ENCODE measurements around the gene ZNF710.

The ZNF710 gene

GRCh38 chr15:90083419-90083818, 82.3 kb downstream of the ZNF710 start:
- no peak for DNase-seq

- DNase-seq = no peak
Observed at GRCh38 chr15:90083954-90084607, 83.0 kb downstream of the ZNF710 start.

- no peak for DNase-seq
Observed at GRCh38 chr15:90084876-90085423, 83.8 kb downstream of the ZNF710 start.

DNA sequence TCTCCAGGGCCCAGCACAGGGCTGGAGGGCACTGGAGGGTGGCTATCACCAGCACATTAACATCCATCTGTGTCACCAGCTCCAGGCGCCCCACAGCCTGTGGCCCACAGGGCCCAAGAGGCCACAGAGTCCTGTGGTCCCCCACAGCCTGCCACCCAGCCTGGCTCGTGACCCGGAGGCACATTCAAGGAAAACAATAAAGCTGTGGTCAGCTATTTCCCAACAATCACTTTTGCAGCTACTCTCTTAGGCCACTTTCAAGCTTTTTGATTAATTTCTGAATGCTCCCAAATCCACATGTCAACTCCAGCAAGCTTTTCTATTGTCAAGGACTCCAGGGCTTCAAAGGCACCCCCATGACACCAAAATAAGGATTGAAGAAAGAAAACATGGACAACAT, 84.4 kb downstream of the ZNF710 start:
- DNase-seq = no peak

GRCh38 chr15:90086868-90087268, 85.7 kb downstream of the ZNF710 start:
- DNase-seq = peak; percentile 65

- DNase-seq = no peak
Observed at GRCh38 chr15:90087454-90088154, 86.5 kb downstream of the ZNF710 start.

DNA sequence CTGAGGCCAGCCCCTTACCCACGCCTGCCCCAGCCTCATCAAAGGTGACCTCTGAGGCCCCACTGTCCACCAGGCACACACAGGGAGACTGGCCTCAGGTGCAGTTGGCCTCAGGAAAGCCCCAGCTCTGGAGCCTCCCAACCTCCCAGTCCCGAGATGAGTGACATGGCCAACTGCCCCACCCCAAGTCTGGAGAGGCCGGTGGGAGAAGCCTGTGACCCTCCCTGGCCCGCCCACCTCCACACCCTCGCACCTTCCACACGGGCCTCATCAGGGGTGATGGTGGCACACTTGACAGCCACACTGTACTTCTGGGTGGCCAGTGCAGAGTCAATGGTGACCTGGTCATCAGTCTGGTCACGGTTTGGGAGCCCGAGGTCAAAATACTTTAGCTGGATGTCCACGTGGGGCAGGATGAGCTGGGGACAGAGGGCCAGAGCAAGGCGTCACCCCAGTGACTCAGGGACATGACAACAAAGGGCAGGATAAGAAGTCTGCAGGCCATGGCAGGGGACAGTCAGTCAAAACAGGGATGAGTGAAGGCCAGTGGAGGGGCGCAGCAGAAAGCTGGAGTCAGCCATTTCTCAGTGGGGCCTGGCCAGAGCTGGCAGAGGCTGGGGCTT, 89.2 kb downstream of the ZNF710 start:
- no peak for DNase-seq

GRCh38 chr15:90091156-90091931, 90.2 kb downstream of the ZNF710 start:
- no peak for DNase-seq

DNA sequence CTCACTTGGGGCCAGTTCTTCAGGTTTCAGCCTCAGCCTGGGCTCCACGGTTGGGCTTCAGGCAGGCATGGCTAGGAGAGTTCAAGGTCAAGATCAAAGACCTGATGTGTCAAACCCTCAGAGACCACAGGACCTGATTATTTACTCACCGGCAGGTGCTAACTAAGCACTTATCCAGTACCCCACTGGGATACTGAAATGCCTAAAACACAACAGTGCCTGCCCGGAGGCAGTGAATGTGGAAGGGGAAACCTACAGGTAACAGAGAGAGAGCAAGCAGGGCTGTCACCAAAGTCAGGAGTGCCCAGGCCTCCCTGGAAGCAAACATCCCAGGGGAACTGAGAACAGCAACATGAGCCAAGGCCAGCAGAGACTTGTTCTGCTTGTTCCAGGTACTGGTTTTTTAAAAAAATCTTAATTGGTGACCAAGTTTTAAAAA, 94.4 kb downstream of the ZNF710 start:
- peak; percentile 15 for DNase-seq

- DNase-seq = peak; percentile 76
Observed at GRCh38 chr15:90097475-90097874, 96.4 kb downstream of the ZNF710 start.

GRCh38 chr15:90099072-90099867, 98.1 kb downstream of the ZNF710 start:
- DNase-seq = peak; percentile 30

DNA sequence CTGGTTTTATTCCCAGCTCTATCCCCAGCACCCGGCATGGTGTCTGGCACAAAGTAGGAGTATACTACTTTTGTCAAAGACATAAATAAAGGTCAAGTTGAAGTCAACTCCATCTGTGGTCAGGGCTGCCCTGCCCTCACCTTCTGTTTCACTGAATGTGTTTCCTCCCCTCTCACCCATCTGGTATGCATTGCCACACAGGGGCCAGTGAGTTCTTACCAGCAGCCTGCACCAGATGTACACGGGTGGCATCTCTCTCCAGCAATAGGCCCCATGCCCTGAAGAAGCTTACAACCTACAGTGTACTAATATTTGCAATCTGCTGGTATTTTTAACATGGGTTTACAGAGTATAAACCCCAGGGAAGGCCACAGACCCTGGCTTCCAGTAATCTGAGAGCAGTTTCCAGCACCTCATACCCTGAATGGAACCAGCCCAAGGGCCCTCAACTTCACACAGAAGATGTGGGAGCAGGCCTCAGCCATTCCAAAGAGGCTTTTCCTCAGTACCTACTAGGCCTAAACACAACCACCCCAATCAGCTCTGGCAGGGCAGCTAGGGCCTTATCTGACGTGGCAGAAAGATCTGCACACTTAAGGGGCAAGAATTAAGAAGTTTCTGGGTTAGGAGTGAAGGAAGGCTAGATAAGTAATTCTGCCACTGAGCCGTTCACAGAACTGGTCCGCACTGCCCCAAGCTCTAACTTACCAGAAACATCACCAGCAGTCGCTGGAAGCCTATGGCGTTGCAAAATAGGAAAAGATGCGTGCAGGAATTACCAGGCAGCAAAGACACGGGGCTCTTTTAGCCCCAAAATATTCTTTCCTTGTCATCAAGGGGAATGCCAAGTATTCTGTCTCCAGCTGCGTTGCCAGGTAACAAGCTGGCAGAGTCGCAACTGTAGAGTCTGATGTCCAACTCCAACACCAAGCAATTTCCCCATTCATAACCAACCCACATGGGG, 99.0 kb downstream of the ZNF710 start:
- DNase-seq = peak; percentile 15

DNA sequence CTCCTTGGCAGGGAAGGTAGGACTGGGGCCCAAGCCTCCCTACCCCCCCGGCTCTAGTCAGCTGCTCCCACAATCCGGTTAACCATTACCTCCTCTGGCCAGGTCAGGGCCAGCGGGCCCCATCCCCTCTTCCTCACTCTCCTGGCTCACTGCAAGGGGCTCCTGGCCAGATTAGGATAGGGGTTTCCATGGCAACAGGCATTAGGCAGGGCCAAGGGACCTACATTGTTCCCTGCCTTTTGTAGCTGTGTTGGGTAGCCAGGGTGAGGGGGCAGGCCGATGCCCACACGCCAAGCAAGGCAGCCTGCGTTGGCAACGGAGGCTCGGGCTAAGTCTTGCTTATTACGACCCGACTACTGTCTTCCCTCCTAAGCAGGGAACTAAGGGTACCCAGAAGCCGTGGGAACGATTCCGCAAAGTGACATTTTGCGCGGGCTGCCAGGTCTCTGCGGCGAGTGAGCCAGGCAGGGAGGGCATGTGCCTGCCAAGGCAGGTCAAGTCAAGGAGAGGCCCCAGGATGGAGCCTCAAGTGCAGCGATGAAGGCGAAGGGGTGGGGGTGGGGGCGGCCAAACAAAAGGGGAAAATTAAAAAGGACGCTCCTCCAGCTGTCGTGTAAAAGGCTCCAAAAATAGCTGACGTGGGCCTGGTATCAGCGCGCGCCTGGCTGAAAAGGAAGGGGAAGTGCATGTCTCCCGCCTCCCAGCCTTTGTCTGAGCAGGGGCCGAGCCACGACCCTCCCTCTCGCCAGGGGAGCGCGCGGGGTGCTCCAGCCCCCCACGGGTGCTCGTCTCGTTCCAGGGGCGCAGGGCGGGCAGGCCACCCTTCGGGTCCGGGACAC, 100.2 kb downstream of the ZNF710 start:
- peak; percentile 35 for DNase-seq

DNA sequence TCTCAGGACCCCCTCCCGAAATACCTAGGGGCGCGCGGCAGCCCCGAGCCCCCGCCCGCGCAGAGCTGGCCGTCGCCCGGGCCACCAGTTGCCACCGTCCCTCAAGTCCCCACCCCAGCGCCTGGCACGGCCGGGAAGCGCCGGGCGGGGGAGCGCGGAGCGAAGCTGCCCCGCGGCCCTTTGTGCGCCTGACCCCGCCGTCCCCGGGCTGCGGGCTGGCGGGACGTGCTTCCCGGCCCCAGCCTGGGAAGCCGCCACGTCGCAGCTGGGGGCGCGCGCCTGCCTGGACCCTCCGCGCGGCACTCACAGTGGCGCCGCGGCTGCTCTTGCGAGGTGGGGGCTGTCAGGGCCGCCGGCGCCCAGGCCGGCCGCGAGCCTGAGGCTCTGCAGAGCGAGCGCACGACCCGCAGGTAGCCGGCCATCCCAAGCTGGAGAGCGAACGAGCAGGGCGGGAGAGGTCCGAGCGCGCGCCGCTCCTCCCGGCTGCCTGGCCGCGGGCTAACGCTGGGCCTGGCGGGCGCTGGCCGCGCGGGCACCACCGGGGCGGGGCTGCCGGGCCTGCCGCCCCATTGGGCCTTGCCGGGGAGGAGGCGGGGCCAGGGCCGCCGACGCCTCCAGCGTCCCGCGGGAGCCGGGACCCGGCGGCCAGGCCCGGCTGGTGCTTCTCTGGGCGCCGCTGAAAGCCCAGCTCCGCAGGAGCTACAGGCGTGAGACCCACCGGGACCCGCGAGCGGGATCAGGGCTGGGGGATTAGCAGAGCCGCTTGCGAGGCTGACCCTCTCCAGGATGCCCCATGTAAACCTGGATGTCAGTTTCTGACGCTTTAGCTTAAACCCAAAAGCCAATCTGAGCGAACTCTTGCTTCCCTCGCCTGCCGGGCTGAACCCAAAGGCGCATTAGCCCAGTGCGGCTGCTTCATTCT, 101.1 kb downstream of the ZNF710 start, which contains the start of gene IDH2:
Gene IDH2, minus strand, starts transcription at position 500 of the 922 bp plus-strand sequence. Its CDS starts 78 bp downstream, at position 422.
- DNase-seq = peak; percentile 69

GRCh38 chr15:90103701-90104329, 102.7 kb downstream of the ZNF710 start:
- no peak for DNase-seq

DNA sequence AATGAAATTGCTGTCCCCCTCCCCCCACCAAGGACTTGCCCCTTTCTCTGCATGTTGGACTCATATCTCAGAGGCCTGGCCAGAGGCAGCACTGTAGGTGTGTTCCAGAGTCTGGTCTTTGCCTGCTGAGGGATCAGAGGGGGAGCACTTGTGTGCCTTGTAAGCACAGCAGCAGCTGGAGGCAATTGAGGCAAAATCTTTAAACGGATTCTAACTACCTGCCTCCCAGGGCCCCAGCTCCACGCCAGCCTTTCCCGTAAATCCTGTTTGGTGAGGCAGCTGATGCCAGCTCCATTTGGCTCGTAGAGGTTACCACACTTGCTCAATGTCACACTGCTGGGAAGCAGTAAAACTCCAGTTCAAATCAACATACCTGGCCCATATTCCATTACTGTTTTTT, 103.4 kb downstream of the ZNF710 start:
- DNase-seq = no peak

GRCh38 chr15:90105521-90105920, 104.4 kb downstream of the ZNF710 start:
- DNase-seq = no peak

DNA sequence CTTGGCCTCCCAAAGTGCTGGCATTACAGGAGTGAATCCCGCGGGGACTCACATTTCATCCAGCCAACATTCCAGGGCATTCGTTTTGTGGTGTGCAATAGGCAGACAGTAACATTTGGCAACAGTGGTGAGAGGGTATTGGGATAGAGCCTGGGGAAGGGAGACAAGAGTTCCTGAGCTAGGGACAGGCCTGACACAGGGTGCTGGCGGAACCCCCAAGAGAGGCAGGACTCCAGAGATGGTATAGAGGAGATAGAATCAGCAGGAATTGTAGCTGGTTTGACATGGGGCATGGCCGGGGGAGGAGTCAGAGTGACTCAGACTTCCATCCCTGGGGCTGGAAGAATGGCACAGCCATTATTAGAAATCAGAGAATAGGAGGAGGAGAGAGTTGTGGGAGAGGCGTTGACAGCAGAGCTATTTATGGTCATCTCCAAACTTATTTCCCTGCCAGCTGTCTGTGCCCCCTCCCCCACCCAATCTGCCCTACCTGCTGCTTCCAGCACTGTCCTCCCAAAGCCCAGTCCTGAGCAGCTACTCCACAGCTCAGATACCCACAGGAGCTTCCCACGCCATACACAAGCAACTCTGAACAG, 105.5 kb downstream of the ZNF710 start:
- no peak for DNase-seq
